Measurements from ENCODE around the gene PRKAR1B.

DNA sequence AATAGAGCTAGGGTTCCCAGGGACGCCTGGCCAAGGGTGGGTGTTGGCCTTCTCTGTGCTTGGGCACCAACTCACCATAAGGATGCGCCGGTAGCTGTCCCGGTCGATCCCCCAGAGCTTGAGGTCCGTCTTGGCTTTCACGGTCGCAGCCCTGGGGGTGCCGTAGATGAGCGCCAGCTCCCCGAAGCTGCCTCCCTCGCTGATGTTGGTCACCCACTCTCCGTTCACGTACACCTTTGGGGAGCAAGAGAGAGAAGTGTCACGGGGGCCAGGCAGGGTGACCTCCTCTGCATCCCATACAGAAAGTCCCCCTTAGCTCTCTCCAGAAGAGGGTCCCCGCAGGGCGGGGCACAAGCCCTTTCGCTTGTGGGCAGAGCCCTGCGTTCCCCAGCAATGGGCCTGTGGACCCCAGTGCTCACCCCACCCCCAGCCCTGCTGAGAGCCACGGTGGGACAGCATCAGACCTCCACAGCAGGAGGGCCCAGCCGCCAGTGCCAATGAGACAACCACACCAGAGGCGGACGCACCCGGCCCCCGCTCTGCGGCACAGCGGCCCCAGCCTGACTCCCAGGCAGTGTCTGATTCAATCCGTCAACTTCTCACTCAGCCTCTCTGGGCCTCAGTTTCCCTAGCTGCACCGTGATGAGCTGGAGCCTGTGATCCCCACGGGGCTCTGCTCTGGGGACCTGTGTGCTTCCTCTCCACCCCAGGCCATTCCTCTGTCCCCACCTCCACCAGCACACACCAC lies 130.8 kb downstream of the PRKAR1B start:
- TF ChIP-seq GATA2 (IDR thresholded peaks at IDR 0.05; ENCODE audit: low read depth, low read length), result no peak
- no peak for TF ChIP-seq GATA3 (IDR thresholded peaks at IDR 0.05; ENCODE audit: low read depth, low read length)

Measured in SH-SY5Y (cell line).